GM23248 (cell line): ENCODE results near the gene SLC35F3.

Source experiments
- EZH2 ChIP-seq: fragments of 200-600 bp; sonication (generic); IDR thresholded peaks from 2 replicates; pipeline ENCODE4 v1.6.1; 2018; ENCODE audit warnings: antibody characterized with exemption, mild to moderate bottlenecking; ENCODE audit not compliant: insufficient read depth, poor library complexity, severe bottlenecking
- EZH2phosphoT487 ChIP-seq: fragments of 200-600 bp; sonication (generic); IDR thresholded peaks from 2 replicates; pipeline ENCODE4 v1.6.1; 2018; ENCODE audit warnings: antibody characterized with exemption, moderate library complexity, mild to moderate bottlenecking, low read depth; ENCODE audit not compliant: insufficient read depth

GRCh38 chr1:234150892-234151291 lies 246.4 kb downstream of the SLC35F3 start:
- TF ChIP-seq EZH2 (no peak), EZH2phosphoT487 (no peak)
